AG04449 (cell line): Measurements from ENCODE around the gene RHOH.
"Not testable (repeated sequence)": the region's sequence is repeated elsewhere in the genome, so short reads cannot be mapped to it uniquely, and the experiment has no call there.

Experiments
- CTCF ChIA-PET: fragments of 350-600 bp; formaldehyde crosslinking; extraction: SDS; loops from one replicate; lab custom pipeline; 2021; ENCODE audit warnings: antibody characterized with exemption; lab: Yijun Ruan, JAX
- POLR2A ChIA-PET: fragments of 400-600, 350-600 bp; formaldehyde crosslinking; extraction: SDS; loops from one replicate; lab custom pipeline; 2020; ENCODE audit warnings: antibody characterized with exemption, inconsistent platforms; lab: Yijun Ruan, JAX
- DNase-seq: peaks from one replicate; pipeline ENCODE4 v3.0.0-alpha.2; 2010; ENCODE audit warnings: low read depth, low spot score
- H3K4me3 ChIP-seq: 2 replicates; pipeline ENCODE4 v1.5.1; 2011; ENCODE audit warnings: low read depth, mild to moderate bottlenecking, control low read depth, low read length
- TF ChIP-seq, protein P1 (sequence below): IDR thresholded peaks from one replicate; pipeline ENCODE4 v1.5.1; 2011; ENCODE audit warnings: mild to moderate bottlenecking, moderate library complexity, low read length, control low read depth, inconsistent platforms; ENCODE audit not compliant: insufficient read depth; ENCODE audit errors: missing control alignments

Gene RHOH

DNA sequence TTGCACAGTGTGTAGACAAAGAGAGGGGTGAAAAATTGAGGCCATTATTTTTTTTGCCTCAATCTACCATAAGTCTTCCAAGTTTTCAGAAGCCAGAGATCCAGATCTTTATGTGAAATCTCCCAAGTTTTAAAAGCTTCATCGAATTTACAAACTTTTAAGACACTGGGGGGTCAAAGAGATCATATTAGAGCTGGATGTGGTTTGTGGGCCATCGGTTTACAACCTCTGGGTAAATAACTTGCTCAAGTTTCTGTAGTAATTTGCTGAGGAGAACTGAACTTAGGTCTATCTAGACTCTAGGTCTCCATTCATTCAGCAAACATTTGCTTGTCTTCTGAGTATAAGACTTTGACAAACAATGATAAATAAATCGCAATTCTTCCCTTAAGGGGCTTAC, 84.3 kb downstream of the RHOH start:
- POLR2A ChIA-PET: no interaction called here
- CTCF ChIA-PET: no interaction called here
- TF ChIP-seq, protein P1, sequence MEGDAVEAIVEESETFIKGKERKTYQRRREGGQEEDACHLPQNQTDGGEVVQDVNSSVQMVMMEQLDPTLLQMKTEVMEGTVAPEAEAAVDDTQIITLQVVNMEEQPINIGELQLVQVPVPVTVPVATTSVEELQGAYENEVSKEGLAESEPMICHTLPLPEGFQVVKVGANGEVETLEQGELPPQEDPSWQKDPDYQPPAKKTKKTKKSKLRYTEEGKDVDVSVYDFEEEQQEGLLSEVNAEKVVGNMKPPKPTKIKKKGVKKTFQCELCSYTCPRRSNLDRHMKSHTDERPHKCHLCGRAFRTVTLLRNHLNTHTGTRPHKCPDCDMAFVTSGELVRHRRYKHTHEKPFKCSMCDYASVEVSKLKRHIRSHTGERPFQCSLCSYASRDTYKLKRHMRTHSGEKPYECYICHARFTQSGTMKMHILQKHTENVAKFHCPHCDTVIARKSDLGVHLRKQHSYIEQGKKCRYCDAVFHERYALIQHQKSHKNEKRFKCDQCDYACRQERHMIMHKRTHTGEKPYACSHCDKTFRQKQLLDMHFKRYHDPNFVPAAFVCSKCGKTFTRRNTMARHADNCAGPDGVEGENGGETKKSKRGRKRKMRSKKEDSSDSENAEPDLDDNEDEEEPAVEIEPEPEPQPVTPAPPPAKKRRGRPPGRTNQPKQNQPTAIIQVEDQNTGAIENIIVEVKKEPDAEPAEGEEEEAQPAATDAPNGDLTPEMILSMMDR: no peak
- no peak for DNase-seq
- no peak overlapping the region for H3K4me3 ChIP-seq

DNA sequence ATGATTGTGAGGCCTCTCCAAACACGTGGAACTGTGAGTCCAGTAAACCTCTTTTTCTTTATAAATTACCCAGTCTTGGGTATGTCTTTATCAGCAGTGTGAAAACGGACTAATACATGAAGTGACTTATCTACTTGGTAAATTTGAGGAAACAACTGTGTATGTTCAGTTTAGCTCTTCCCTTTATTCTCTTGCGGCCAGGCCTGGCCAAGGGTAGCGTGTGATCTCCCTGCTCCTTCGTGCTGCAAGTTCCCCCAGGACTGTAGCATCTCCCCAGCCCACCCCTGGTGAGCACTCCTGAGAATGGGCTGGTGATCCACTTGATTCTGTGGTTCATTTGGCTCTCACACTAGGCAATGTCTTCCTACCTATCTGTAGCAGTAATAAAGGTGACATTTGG, 85.1 kb downstream of the RHOH start:
- ChIA-PET CTCF (no interaction called here), POLR2A (no interaction called here)
- TF ChIP-seq, protein P1: no peak

DNA sequence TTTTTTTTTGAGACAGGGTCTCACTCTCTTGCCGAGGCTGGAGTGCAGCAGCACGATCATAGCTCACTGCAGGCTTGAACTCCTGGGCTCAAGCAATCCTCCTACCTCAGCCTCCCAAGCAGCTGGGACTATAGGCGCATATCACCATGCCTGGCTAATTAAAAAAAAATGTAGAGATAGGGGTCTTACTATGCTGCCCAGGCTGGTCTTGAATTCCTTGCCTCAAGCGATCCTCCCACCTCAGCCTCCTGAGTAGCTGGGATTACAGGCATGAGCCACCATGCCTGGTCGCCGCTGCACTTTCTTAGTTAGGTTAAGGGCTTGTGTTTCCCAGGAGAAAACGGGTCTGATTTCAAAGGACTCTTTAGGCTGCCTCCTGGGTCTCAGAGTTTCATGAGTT, 86.0 kb downstream of the RHOH start:
- POLR2A ChIA-PET, DNase-seq, CTCF ChIA-PET, H3K4me3 ChIP-seq: not testable (repeated sequence)

More for the DNA sequence above, 85.1 kb downstream of the RHOH start:
- no peak overlapping the region for H3K4me3 ChIP-seq
- no peak for DNase-seq

DNA sequence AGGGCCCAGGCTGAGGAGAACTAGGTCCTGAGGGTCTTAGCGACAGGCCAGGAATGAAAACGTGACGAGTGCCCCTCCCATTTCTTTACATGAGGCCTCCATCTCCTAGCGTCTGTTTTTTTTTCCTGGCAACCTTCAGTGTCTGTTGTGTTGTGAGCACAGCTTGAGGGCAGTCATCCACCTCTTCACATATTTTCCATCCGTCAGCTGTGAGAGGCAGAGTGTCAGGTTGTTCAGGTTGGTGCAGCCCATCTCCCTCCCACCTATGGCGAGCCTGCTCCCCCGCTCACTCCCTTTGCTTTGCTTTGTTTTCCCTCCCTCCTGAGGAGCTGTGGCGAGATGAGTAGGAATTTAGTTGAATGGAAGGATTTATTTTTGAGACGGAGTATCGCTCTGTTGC, 86.6 kb downstream of the RHOH start:
- ChIA-PET CTCF (no interaction called here), POLR2A (no interaction called here)

DNA sequence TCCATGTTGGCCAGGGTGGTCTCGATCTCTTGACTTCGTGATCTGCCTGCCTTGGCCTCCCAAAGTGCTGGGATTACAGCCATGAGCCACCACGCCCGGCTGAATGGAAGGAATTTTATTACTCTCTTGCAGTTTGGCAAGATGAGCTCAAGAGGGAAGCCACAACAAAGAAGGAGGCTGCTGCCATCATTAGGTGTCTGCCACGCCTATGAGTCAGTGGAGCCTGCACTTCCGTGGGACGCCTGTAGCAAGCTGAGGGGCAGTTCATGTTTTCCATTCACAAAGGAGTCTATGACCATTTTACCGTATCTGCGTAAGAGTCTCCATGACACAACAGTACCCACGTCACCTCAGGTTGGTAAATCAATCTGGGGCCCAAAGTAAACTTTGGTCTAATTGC, 87.1 kb downstream of the RHOH start:
- no peak overlapping the region for H3K4me3 ChIP-seq
- CTCF ChIA-PET: no interaction called here
- POLR2A ChIA-PET: no interaction called here
- no peak for DNase-seq
- TF ChIP-seq, protein P1: no peak

More for the DNA sequence above, 86.6 kb downstream of the RHOH start:
- no peak for DNase-seq
- TF ChIP-seq, protein P1: no peak
- H3K4me3 ChIP-seq: no peak overlapping the region

DNA sequence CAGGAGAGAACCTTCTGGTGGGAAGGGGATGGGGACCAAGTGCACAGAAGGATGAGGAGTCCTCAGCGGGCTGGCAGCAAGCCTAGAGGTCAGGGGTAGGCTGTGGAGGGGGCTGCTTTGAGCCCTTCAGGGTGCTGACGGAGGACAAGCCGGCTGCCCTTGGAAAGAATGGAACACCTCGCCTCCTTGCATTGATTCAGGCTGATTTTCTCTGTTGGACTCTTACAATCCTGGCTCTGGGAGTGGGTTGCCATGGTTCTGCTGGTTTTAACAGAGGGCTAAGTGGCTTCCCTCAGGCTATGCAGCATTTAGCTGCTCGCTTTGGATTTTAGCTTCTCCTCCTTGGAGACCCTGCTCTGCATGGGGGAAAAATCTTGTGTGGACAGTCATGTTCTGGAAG, 88.9 kb downstream of the RHOH start:
- no peak overlapping the region for H3K4me3 ChIP-seq
- DNase-seq: no peak
- CTCF ChIA-PET: no interaction called here
- TF ChIP-seq, protein P1: no peak
- POLR2A ChIA-PET: no interaction called here

DNA sequence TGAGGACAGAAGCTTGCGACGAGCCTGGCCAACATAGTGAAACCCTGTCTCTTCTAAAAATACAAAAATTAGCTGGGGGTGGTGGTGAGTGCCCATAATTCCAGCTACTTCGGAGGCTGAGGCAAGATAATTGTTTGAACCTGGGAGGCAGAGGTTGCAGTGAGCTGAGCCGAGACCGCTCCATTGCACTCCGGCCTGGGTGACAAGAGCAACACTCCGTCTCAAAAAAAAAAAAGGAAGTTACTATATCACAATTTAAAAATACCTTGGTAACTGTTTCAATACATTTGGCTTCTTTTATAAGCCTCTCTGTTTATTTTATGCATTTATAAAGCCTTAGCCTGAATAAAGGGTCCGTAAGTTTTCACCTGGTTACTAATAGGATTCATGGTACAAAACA, 91.7 kb downstream of the RHOH start:
- CTCF ChIA-PET: no interaction called here
- POLR2A ChIA-PET: no interaction called here

More for the DNA sequence above, 91.7 kb downstream of the RHOH start:
- DNase-seq: no peak
- TF ChIP-seq, protein P1: no peak
- no peak overlapping the region for H3K4me3 ChIP-seq
